Raji (cell line): ENCODE results near the gene NAA15.

Experiments
- POLR2A ChIP-seq: IDR thresholded peaks from 2 replicates; pipeline ENCODE4 v1.6.1; 2011; ENCODE audit warnings: low read depth, low read length, control low read depth; ENCODE audit not compliant: insufficient read depth

The NAA15 gene

DNA sequence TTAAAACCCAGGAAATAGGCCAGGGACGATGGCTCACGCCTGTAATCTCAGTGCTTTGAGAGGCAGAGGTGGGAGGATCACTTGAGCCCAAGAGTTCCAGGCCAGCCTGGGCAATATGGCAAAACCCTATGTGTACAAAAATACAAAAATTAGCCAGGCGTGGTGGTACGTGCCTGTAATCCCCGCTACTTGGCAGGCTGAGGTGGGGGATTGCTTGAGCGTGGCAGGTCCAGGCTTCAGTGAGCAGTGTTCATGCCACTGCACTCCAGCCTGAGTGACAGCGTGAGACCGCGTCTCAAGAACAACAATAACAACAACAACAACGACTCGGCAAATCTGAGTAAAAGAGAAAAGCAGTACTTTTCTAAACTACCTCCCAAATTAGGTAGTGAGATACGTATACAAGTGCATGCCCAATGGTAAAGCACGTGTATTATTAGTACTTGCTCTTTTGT is 13.9 kb downstream of the NAA15 start:
- no peak for TF ChIP-seq POLR2A

- no peak for TF ChIP-seq POLR2A
Measured at GRCh38 chr4:139316733-139317132, 15.4 kb downstream of the NAA15 start.

DNA sequence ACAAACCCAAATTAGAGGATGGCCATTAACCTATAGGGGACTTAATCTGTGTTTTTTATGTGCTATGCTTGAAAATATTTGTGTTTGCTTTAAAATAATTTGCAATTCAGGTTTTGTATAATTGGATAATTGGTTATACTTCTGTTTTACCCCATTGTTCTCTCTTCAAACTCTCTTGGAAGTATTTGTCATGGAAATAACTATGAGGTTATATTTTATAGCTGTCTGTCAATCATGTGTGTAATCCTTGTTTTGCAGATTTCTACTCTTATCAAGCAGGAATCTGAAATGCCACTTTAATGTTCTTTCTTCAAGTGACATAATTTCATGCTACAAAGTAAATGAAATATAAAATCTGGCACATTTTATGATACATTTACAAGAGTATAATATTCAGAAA is 16.3 kb downstream of the NAA15 start:
- no peak for TF ChIP-seq POLR2A

DNA sequence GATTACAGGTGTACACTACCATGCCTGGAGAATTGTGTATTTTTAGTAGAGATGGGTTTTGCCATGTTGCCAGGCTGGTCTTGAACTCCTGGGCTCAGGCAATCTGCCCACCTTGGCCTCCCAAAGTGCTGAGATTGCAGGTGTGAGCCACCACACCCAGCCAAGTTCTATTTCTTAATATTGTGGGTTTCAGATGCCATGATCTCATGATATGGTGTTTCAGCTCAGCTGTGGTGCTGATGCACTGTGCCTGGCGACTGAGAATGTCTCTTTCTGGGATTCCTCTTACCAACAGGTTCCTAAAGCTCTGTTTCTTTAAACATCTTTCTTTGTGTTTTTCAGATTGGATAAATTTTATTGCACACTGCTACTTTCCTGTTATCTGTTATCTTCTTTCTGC is 18.3 kb downstream of the NAA15 start:
- no peak for TF ChIP-seq POLR2A

GRCh38 chr4:139324620-139325019 is 23.3 kb downstream of the NAA15 start:
- no peak for TF ChIP-seq POLR2A

GRCh38 chr4:139329665-139330200 is 28.4 kb downstream of the NAA15 start:
- TF ChIP-seq POLR2A: no peak

GRCh38 chr4:139330283-139330682 is 29.0 kb downstream of the NAA15 start:
- TF ChIP-seq POLR2A: no peak

- TF ChIP-seq POLR2A: no peak
Measured at GRCh38 chr4:139331185-139331584, 29.9 kb downstream of the NAA15 start.

DNA sequence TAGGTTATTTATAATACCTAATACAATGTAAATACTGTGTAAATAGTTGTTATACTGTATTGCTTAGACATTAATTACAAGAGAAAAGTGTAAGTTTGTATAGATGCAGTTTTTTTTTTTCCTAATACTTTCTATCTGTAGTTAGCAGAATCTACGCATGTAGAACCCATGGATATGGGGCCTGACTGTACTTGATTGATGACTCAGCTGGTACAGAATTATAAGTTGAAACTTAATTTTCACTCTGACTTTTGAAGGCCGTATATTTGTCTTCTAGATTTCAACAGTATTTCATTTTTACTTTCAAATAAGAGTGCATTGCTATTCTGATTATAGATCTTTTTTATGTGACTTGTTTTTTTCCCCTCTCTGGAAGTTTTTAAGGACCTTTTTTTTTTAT is 31.7 kb downstream of the NAA15 start:
- no peak for TF ChIP-seq POLR2A

GRCh38 chr4:139337612-139338011 is 36.3 kb downstream of the NAA15 start:
- no peak for TF ChIP-seq POLR2A

GRCh38 chr4:139361301-139361700 is 60.0 kb downstream of the NAA15 start:
- TF ChIP-seq POLR2A: no peak

GRCh38 chr4:139367421-139368090 is 66.3 kb downstream of the NAA15 start:
- TF ChIP-seq POLR2A: no peak

DNA sequence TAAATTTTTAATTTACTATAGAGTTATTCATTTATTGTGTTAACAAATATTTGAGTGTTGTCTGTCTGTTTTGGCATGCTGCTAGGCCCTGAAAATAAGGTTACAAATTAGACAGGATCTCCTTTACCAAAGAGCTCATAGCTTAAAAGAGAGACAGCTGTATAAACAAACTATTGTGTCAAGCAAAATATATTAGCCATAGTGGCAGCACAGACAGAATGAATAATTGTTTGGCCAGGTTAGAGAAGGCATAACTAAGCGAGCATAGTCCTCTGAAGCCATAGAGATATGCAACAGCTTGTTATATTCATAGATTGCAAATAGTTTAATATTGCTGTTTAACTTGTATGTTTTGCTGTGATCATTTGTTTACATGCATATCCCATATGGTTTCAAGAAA is 67.7 kb downstream of the NAA15 start:
- no peak for TF ChIP-seq POLR2A

DNA sequence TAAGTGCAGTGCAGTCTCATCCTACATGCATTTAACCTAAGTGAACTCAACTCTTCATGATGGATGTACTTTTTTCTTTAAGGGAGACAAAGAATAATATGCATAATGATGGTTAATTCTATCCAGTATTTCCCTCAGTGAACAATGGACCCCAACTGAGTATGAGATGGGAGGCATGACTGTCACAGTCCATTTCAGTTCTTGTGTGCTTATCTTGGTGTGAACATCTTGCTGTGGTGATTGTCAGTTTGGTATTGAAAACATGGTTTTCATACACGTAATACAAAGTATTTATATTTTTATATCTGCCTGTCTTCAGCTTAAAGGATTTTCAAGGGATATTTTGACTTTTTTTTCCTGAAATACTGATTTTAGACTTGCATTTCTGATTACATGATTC is 72.9 kb downstream of the NAA15 start:
- TF ChIP-seq POLR2A: no peak

- no peak for TF ChIP-seq POLR2A
Measured at GRCh38 chr4:139386421-139386820, 85.1 kb downstream of the NAA15 start.

GRCh38 chr4:139389102-139389501 is 87.8 kb downstream of the NAA15 start:
- TF ChIP-seq POLR2A: no peak

DNA sequence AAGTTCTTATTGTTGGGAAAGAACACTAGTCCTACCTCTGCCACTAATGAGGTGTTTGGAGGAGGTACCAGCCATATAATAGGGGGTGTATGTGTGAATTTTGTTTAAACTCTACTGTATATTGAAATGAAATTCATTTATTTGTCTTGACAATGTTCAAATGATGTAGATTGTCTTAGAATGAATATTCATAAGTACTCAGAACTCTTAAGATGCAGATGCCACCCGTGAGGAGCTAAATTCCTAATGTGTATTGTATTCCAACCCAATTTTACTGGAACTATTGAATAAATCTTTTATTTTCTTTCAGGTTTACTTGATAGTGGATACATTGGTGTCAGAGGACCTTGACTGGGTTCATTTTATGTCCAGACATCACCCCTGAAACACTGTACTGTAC is 88.7 kb downstream of the NAA15 start:
- no peak for TF ChIP-seq POLR2A

DNA sequence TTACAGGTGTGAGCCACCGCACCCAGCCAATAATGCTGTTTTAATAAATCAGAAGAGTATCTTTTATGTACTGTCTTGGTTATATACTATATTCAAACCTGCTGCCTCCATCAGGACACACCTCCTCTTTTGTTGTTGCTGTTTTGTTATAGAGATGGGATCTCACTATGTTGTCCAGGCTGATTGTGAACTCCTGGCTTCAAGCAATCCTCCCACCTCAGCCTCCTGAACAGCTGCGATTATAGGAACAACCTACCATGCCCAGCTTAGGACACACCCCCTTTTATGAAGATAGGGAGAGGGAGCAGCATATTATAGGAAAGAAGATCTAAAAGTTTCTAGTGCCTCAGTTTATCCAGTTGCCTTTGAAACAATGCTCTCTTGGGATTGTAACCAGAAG is 90.4 kb downstream of the NAA15 start:
- TF ChIP-seq POLR2A: no peak

DNA sequence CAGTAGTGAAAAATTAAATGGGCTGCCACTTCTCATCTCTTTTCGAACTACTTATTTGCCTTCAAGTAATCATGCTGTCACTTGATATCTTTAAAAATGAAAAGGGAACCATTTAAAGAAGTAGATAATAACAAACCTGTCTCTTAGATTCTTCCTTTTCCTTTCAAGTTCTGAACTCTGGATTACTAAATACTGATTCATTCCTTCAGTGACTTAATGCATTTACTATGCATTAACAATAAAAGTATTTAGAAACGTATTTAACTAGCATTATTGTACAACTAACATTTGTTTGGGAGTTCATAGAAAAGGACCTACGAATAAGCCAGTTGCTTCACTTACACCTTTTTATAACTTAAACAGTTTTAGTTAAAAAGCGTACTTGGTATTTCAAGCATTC is 91.5 kb downstream of the NAA15 start:
- TF ChIP-seq POLR2A: no peak
